ENCODE data around the gene ZNF780B.
A peak's percentile ranks its signal among the peaks of the same experiment; 100 is the strongest.

The ZNF780B gene

DNA sequence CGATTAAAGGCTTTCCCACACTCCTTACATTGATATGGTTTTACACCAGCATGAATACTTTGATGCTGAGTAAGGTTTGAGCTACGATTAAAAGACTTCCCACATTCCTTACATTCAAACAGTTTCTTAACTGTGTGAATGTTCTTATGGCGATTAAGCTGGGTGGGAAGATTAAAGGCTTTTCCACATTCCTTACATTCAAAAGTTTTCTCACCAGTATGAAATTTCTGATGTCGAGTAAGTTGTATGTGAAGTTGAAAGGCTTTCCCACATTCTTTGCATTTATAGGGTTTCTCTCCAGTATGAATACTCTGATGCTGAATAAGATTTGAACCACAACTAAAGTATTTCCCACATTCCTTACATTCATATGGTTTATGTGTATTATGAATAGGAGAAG, 20.0 kb downstream of the ZNF780B start:
- DNase-seq = no peak

DNA sequence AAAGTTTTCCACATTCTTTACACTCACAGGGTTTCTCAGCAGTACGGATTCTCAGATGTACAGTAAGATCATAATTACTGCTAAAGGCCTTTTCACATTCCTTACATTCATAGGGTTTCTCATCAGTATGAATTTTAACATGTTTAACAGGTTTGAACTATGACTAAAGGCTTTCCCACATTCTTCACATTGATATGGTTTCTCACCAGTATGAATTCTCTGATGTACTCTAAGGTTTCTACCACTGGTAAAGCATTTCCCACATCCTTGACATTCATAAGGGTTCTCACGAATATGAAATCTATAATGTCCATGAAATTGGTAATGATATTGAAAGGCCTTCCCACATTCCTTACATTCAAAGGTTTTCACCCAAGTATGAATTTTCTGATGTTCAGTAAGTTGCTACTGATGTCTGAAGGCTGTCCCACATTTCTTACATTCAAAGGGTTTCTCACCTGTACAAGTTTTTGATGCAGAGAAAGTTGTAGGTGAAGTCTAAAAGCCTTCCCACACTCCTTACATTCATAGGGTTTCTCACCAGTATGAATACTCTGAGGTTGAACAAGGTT, 22.0 kb downstream of the ZNF780B start:
- no peak for DNase-seq

DNA sequence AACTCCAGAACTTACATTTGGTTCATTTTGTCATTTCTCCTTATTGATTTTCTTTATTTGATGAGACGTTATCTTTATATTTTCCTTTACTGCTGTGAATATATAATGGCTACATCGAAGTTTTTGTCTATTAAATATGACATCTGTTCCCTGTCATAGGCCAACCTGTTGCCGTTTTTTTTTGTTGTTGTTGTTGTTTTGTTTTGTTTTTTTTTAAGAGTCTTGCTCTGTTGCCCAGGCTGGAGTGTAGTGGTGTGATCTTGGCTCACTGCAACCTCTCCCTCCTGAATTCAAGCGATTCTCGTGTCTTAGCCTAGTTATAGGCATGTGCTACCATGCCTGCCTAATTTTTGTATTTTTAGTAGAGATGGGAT, 29.4 kb downstream of the ZNF780B start:
- DNase-seq = no peak

DNA sequence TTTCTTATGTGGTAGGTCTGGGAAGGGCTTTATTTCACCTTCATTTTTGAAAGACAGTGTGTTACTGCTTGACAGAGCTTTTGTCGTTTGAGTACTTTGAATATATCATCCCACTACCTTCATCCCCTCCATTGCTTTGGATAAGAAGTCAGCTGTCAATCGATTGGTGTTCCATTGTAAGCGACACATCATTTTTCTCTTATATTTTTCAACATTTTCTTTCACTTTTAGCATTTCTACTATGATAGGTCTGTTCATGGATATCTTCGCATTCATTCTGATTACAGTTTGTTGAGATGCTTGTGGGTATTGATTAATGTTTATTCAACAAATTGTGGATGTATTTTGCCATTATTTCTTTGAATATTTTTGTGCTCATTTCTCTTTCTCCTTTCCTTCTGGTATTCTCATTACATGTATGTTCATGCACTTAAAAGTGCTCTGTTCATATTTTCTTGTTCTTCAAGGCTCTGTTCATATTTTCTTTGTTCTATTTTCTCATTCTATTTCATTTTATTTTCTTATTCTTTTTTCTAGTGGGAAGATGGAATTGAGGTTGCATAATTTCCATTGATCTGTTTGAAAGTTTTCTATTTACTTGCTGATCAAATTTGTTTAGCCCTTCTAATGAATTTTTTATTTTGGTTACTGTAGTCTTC, 30.0 kb downstream of the ZNF780B start:
- no peak for DNase-seq

GRCh38 chr19:40023969-40024368, 32.1 kb downstream of the ZNF780B start:
- DNase-seq = no peak

- no peak for DNase-seq
These were observed 42.0 kb downstream of the ZNF780B start for GRCh38 chr19:40013991-40014390.

GRCh38 chr19:40009674-40010073, 46.4 kb downstream of the ZNF780B start:
- DNase-seq = no peak

DNA sequence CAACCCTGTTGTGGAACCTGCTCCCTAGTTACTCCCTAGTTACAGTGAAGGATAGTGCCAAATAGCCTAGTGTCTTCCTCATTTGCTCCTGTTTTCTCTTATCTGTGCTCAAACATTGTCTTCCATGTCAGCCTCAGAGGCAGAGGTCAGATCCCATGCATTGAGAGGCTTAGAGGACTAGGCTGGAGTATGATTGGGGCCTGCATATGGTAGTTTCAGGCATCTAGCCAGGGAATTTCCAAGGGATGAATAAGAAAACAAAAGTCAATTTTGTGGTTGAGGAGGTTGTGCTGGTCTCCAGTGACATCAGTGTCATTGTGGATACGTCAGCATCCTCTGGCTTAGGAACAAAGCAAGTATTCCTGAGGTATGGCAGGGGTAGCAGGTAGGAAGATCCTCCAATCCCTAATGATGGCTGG, 49.7 kb downstream of the ZNF780B start:
- DNase-seq = no peak

DNA sequence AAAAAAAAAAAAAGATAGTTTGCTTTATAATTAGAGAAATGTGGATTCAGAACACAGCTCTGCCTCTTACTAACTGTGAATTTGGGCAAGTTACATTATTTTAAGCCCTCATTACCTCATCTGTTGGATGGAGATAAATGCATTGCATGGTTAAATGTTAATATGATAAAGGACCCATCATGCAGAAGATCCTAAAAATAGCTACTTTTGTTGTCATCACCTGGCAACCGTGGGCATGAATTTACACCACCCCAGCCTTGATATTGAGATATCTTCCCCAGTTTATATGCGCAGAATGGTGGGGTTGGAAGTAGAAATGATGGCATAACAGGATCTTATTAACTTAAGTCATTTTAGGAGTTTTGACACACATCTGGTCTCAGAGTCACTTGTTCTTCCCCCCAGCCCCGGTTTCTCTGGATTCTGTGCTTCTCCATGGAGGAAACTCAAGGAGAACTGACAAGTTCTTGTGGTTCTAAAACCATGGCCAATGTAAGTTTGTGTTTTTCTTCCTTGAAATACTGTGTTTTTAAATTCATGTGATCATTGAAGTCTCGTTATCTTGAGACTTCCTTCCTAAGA, 50.2 kb downstream of the ZNF780B start:
- no peak for DNase-seq

GRCh38 chr19:39998501-39998900, 57.5 kb downstream of the ZNF780B start:
- no peak for DNase-seq

GRCh38 chr19:39997638-39998216, 58.3 kb downstream of the ZNF780B start:
- DNase-seq = peak; percentile 17

- DNase-seq = peak; percentile 92
These were observed 59.0 kb downstream of the ZNF780B start, which contains the start of gene ZNF546 for GRCh38 chr19:39996811-39997637. TSS of gene ZNF546 (plus strand) at chr19:39997060. CDS start at chr19:39998327, 1,267 bp downstream.

- DNase-seq = peak; percentile 51
These were observed 59.7 kb downstream of the ZNF780B start for GRCh38 chr19:39996218-39996810.

DNA sequence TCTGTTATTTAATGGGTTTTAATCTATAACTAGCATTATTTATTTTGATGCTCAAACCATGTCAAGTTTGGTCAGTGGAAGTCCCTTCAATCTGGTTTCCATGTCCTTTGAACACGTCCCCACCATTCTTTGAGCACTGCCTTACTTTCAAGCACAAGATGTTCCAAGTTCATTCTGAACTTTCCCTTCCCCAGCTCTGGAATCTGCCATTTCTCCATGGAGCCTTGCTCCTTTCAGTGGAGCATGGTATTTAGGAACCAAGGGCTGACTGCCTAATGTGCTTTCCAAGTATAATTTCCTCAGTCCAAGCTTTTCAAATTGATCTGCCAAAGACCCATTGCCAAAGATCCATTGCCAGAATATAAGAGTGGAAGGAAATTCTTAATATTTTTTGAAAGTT, 60.2 kb downstream of the ZNF780B start:
- DNase-seq = no peak

GRCh38 chr19:39994361-39994760, 61.7 kb downstream of the ZNF780B start:
- no peak for DNase-seq

GRCh38 chr19:39993605-39994004, 62.4 kb downstream of the ZNF780B start:
- no peak for DNase-seq

- no peak for DNase-seq
These were observed 68.4 kb downstream of the ZNF780B start for GRCh38 chr19:39987596-39987995.

GRCh38 chr19:39987167-39987566, 68.9 kb downstream of the ZNF780B start:
- no peak for DNase-seq

GRCh38 chr19:39986643-39987042, 69.4 kb downstream of the ZNF780B start:
- no peak for DNase-seq

- DNase-seq = no peak
These were observed 72.2 kb downstream of the ZNF780B start for GRCh38 chr19:39983695-39984300.

DNA sequence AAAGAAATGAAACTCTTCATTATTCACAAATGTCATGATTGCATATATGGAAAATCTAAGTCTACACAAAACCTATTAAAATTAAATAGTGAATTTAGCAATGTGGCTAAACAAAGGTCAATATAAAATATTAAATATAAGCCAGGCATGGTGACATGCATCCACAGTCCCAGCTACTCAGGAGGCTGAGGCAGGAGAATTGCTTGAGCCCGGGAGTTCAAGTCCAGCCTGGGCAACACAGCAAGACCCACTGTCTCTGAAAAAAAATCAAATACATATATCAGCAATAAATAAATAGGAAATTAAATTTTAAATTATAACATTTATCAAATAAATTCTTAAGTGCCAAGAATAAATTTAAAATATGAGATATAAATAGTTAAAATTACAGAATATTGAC, 73.1 kb downstream of the ZNF780B start:
- no peak for DNase-seq
